Measurements from ENCODE around the gene TRIM44. TPM values are rescaled to one million over a fixed set of nuclear protein-coding genes. Genes with fewer than 3 reads are reported as not detected.

TRIM44 gene
- total RNA-seq, 2 donors from 2014 or later: 22.1 to 35.4 TPM

GRCh38 chr11:35717520-35717919 lies 54.9 kb downstream of the TRIM44 start:
- peaks cover 0 to 19% of the 10 kb centered on the region in 2 donors for H3K4me1 ChIP-seq
- no peak overlapping the region for H3K4me3 ChIP-seq
- no peak overlapping the region for H3K27ac ChIP-seq
- H3K27me3 ChIP-seq: no peaks in the 10 kb centered on the region
- DNase-seq (ENCODE audit: low spot score): no peak
- no peaks in the 10 kb centered on the region for H3K9me3 ChIP-seq
- no peak for TF ChIP-seq CTCF (IDR thresholded peaks at IDR 0.05)
- H3K36me3 ChIP-seq: no peaks in the 10 kb centered on the region

- Histone ChIP-seq H3K4me1 (peaks cover 0 to 17% of the 10 kb centered on the region in 2 donors), H3K4me3 (no peak overlapping the region), H3K9me3 (no peaks in the 10 kb centered on the region), H3K36me3 (peaks cover 11% of the 10 kb centered on the region), H3K27ac (no peak overlapping the region), H3K27me3 (no peaks in the 10 kb centered on the region)
- DNase-seq (ENCODE audit: low spot score): no peak
- TF ChIP-seq CTCF (IDR thresholded peaks at IDR 0.05): no peak
Measured at GRCh38 chr11:35721651-35722282, 59.2 kb downstream of the TRIM44 start.

- H3K27ac ChIP-seq: no peak overlapping the region
- peaks cover 12% of the 10 kb centered on the region for H3K36me3 ChIP-seq
Measured at GRCh38 chr11:35722641-35723040, 60.1 kb downstream of the TRIM44 start.

GRCh38 chr11:35723493-35723892 lies 60.9 kb downstream of the TRIM44 start:
- H3K27me3 ChIP-seq: no peaks in the 10 kb centered on the region
- H3K4me1 ChIP-seq: peaks cover 0 to 17% of the 10 kb centered on the region in 2 donors
- no peak for TF ChIP-seq CTCF (IDR thresholded peaks at IDR 0.05)
- H3K4me3 ChIP-seq: no peak overlapping the region
- peaks cover 12% of the 10 kb centered on the region for H3K36me3 ChIP-seq
- no peaks in the 10 kb centered on the region for H3K9me3 ChIP-seq
- DNase-seq (ENCODE audit: low spot score): no peak
- H3K27ac ChIP-seq: no peak overlapping the region

More at GRCh38 chr11:35722641-35723040, 60.1 kb downstream of the TRIM44 start:
- Histone ChIP-seq H3K4me1 (peaks cover 0 to 17% of the 10 kb centered on the region in 2 donors), H3K9me3 (no peaks in the 10 kb centered on the region), H3K27me3 (no peaks in the 10 kb centered on the region), H3K4me3 (no peak overlapping the region)
- DNase-seq (ENCODE audit: low spot score): no peak
- no peak for TF ChIP-seq CTCF (IDR thresholded peaks at IDR 0.05)

GRCh38 chr11:35723913-35724312 lies 61.3 kb downstream of the TRIM44 start:
- TF ChIP-seq CTCF (IDR thresholded peaks at IDR 0.05): no peak
- Histone ChIP-seq H3K4me1 (peaks cover 0 to 17% of the 10 kb centered on the region in 2 donors), H3K36me3 (peaks cover 16% of the 10 kb centered on the region), H3K27ac (no peak overlapping the region), H3K4me3 (no peak overlapping the region), H3K27me3 (no peaks in the 10 kb centered on the region), H3K9me3 (no peaks in the 10 kb centered on the region)
- DNase-seq (ENCODE audit: low spot score): no peak

- peaks cover 18% of the 10 kb centered on the region for H3K36me3 ChIP-seq
- H3K27me3 ChIP-seq: no peaks in the 10 kb centered on the region
- no peak overlapping the region for H3K27ac ChIP-seq
- H3K4me3 ChIP-seq: no peak overlapping the region
- peaks cover 0 to 17% of the 10 kb centered on the region in 2 donors for H3K4me1 ChIP-seq
- no peak for TF ChIP-seq CTCF (IDR thresholded peaks at IDR 0.05)
- H3K9me3 ChIP-seq: peaks cover 0 to 8% of the 10 kb centered on the region in 2 donors
- no peak for DNase-seq (ENCODE audit: low spot score)
Measured at GRCh38 chr11:35725885-35726284, 63.3 kb downstream of the TRIM44 start.
